K562 (cell line): Measurements from ENCODE around the gene LRRC41.

Experiments
- CHCHD3 ChIP-seq: fragments of 250-450 bp; sonication (Bioruptor Pico); IDR thresholded peaks from 2 replicates; pipeline ENCODE4 v2.1.2; 2022; ENCODE audit warnings: mild to moderate bottlenecking
- CHD4 ChIP-seq: fragments of 200-600 bp; sonication (generic); IDR thresholded peaks from 3 replicates; pipeline ENCODE4 v1.6.1; 2012; ENCODE audit warnings: low read depth, mild to moderate bottlenecking, mixed read lengths, low read length, inconsistent platforms; ENCODE audit not compliant: insufficient read depth, insufficient replicate concordance, poor library complexity, severe bottlenecking
- DPF2 ChIP-seq: fragments of 450-650 bp; IDR thresholded peaks from 2 replicates; pipeline ENCODE4 v1.6.1; 2016
- FOXJ3 ChIP-seq: sonication (generic); formaldehyde crosslinking; IDR thresholded peaks from 2 replicates; pipeline ENCODE4 v1.4.0; 2020; ENCODE audit warnings: mild to moderate bottlenecking, missing genetic modification reagents
- GATA2 ChIP-seq: sonication (generic); formaldehyde crosslinking; IDR thresholded peaks from 2 replicates; pipeline ENCODE4 v1.4.0; 2020; ENCODE audit warnings: mild to moderate bottlenecking, missing genetic modification reagents
- HNRNPK ChIP-seq: fragments of 200-400 bp; formaldehyde crosslinking; IDR thresholded peaks from one replicate; pipeline ENCODE4 v1.6.1; 2018; ENCODE audit warnings: mild to moderate bottlenecking, low read depth, low read length; ENCODE audit not compliant: poor library complexity, severe bottlenecking
- KDM4B ChIP-seq, 2 experiments: fragments of 450-650 bp in 1 of 2; sonication (generic) in 1 of 2; IDR thresholded peaks; 2 replicates each; pipeline ENCODE4 v1.6.1; 2016 to 2017; ENCODE audit warnings: borderline replicate concordance in 2 of 2, antibody characterized with exemption in 1 of 2, low read depth in 1 of 2, mild to moderate bottlenecking in 1 of 2
- ZNF12 ChIP-seq: sonication (generic); formaldehyde crosslinking; IDR thresholded peaks from 2 replicates; pipeline ENCODE4 v1.4.0; 2020; ENCODE audit warnings: mild to moderate bottlenecking, missing genetic modification reagents
- ZNF175 ChIP-seq: fragments of 200-800 bp; sonication (Bioruptor generic); IDR thresholded peaks from 2 replicates; pipeline ENCODE4 v1.6.1; 2016; ENCODE audit warnings: low read depth, mild to moderate bottlenecking, missing genetic modification characterization, missing compliant biosample characterization
- TF ChIP-seq, protein P1 (sequence below): fragments of 450-650 bp; formaldehyde crosslinking; IDR thresholded peaks from 2 replicates; pipeline ENCODE4 v1.4.0; 2020; ENCODE audit warnings: mild to moderate bottlenecking, mixed read lengths
- TF ChIP-seq, protein P2 (sequence below), 3 experiments: IDR thresholded peaks in 2 of 3; conservative IDR thresholded peaks in 1 of 3; 2 replicates each; pipeline ENCODE4 v1.5.1; 2011 to 2012; ENCODE audit warnings: low read length in 3 of 3, mild to moderate bottlenecking in 3 of 3, control low read depth in 2 of 3, improper control_type of control experiment in 1 of 3, inconsistent platforms in 1 of 3, low read depth in 1 of 3, mixed read lengths in 1 of 3, moderate library complexity in 1 of 3; ENCODE audit not compliant: insufficient read depth in 2 of 3

DNA sequence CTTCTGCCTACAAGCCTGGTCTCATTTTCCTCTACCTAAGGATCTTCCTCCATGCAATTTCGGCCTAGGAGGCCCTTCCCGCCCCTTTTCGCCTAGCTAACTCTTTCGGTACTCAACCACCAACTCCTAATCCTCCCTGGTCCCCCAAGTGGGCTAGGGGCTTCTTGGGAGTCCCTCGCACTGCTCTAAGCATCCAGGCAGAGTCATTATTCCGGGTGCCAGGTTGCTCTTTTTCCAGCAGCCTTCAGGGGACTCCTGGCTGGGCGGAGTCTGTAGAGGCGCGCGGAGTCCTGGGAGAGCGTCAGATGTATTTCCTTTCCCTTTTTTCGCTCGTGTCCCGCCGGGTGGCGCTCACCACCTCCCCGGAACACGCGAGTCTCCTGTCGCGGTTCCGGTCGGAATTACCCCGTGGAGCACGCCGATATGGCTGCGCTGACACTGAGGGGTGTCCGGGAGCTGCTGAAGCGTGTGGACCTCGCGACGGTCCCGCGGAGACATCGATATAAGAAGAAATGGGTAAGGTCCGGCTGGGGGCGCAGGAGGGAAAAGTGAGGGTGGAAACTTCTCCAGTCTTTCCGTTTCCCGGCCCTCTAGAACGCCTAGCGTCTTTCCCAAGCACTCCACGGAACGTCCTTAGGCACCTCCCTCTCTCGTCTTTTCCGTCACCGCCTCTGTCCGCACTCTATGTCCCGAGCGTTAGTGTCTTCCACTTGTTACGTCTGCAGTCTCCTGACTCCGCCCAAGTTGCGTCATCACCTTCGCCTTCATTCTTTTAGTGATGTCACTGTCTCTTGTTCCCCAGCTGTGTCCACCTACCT, 37.2 kb upstream of the LRRC41 start, which contains the start of gene NSUN4:
- TF ChIP-seq, protein P1, sequence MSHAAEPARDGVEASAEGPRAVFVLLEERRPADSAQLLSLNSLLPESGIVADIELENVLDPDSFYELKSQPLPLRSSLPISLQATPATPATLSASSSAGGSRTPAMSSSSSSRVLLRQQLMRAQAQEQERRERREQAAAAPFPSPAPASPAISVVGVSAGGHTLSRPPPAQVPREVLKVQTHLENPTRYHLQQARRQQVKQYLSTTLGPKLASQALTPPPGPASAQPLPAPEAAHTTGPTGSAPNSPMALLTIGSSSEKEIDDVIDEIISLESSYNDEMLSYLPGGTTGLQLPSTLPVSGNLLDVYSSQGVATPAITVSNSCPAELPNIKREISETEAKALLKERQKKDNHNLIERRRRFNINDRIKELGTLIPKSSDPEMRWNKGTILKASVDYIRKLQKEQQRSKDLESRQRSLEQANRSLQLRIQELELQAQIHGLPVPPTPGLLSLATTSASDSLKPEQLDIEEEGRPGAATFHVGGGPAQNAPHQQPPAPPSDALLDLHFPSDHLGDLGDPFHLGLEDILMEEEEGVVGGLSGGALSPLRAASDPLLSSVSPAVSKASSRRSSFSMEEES, result no peak
- TF ChIP-seq ZNF12 (CRISPR knock-in tag) (peak; percentile 54), HNRNPK (no peak), CHCHD3 (CRISPR knock-in tag) (no peak; the same call in 1 of the 2 replicates), ZNF175 (CRISPR knock-in tag) (no peak), GATA2 (CRISPR knock-in tag) (no peak), FOXJ3 (CRISPR knock-in tag) (no peak), KDM4B (IDR thresholded peaks at IDR 0.05; ENCODE audit: borderline replicate concordance in 2 of 2, low read depth in 1 of 2) (peak in 1 of 2 experiments; percentile 81; a peak in 1 of 4 replicates), DPF2 (peak; percentile 66), CHD4 (no peak)
- TF ChIP-seq, protein P2, sequence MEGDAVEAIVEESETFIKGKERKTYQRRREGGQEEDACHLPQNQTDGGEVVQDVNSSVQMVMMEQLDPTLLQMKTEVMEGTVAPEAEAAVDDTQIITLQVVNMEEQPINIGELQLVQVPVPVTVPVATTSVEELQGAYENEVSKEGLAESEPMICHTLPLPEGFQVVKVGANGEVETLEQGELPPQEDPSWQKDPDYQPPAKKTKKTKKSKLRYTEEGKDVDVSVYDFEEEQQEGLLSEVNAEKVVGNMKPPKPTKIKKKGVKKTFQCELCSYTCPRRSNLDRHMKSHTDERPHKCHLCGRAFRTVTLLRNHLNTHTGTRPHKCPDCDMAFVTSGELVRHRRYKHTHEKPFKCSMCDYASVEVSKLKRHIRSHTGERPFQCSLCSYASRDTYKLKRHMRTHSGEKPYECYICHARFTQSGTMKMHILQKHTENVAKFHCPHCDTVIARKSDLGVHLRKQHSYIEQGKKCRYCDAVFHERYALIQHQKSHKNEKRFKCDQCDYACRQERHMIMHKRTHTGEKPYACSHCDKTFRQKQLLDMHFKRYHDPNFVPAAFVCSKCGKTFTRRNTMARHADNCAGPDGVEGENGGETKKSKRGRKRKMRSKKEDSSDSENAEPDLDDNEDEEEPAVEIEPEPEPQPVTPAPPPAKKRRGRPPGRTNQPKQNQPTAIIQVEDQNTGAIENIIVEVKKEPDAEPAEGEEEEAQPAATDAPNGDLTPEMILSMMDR (IDR thresholded peaks at IDR 0.05 in 2 of 3, conservative IDR thresholded peaks at IDR 0.05 in 1 of 3; ENCODE audit: insufficient read depth in 2 of 3, low read depth in 1 of 3, low read length in 3 of 3), result peak; percentile 91 to 97 (median 92)
